H1 (cell line): Measurements from ENCODE around the gene TXLNB. TPM values are rescaled to one million over a fixed set of nuclear protein-coding genes. Genes with fewer than 3 reads are reported as not detected.

Source experiments
- CTCF ChIA-PET: fragments of 300-600 bp; sonication (Branson Sonifier 250); formaldehyde crosslinking; loops from one replicate; lab custom pipeline; 2021; ENCODE audit not compliant: partially characterized antibody; lab: Charles Lee
- POLR2A ChIA-PET: fragments of 300-600 bp; sonication (Branson Sonifier 250); formaldehyde crosslinking; loops from one replicate; lab custom pipeline; 2021; ENCODE audit warnings: inconsistent platforms; ENCODE audit not compliant: partially characterized antibody; lab: Charles Lee
- DNase-seq, 2 experiments: peaks; one replicate each; pipeline versions ENCODE4 v3.0.0 to v3.0.0-alpha.2; 2010 to 2022; ENCODE audit warnings: low spot score in 2 of 2, low read depth in 1 of 2, mixed read lengths in 1 of 2
- FAIRE-seq: peaks from 2 replicates; lab custom pipeline; 2011; peaks lifted over from hg19 to GRCh38; lab: Jason Lieb, UNC
- H2AFZ ChIP-seq: 2 replicates; pipeline ENCODE4 v1.8.1; 2012; ENCODE audit warnings: low read length, inconsistent platforms
- H2AK5ac ChIP-seq: 2 replicates; pipeline ENCODE4 v1.6.1; 2013; ENCODE audit warnings: low read depth, low read length
- H2BK120ac ChIP-seq: replicated peaks from 2 replicates; pipeline ENCODE3; 2013; ENCODE audit warnings: low read depth, low read length, inconsistent platforms
- H2BK12ac ChIP-seq: 2 replicates; pipeline ENCODE4 v1.6.1; 2013; ENCODE audit warnings: low read depth, low read length
- H2BK15ac ChIP-seq: 2 replicates; pipeline ENCODE4 v1.6.1; 2013; ENCODE audit warnings: low read length
- H2BK20ac ChIP-seq: 2 replicates; pipeline ENCODE4 v1.6.1; 2013; ENCODE audit warnings: low read length
- H2BK5ac ChIP-seq: 2 replicates; pipeline ENCODE4 v1.6.1; 2013; ENCODE audit warnings: low read depth, low read length
- H3K14ac ChIP-seq: 2 replicates; pipeline ENCODE4 v1.6.1; 2013; ENCODE audit warnings: inconsistent platforms; ENCODE audit not compliant: insufficient read length
- H3K18ac ChIP-seq: 2 replicates; pipeline ENCODE4 v1.6.1; 2013; ENCODE audit warnings: low read length; ENCODE audit errors: extremely low read depth
- H3K23ac ChIP-seq: 2 replicates; pipeline ENCODE4 v1.6.1; 2013; ENCODE audit warnings: inconsistent platforms; ENCODE audit not compliant: insufficient read length
- H3K23me2 ChIP-seq: 2 replicates; pipeline ENCODE4 v1.6.1; 2013; ENCODE audit warnings: low read depth, low read length
- H3K27ac ChIP-seq: 2 replicates; pipeline ENCODE4 v1.6.1; 2011; ENCODE audit warnings: low read depth, low read length, inconsistent platforms
- H3K27me3 ChIP-seq, 4 experiments: replicated peaks in 1 of 4; 1 replicate in 1 of 4; 2 replicates in 3 of 4; pipeline versions ENCODE4 v1.6.1 to v1.8.1; 2011 to 2013; ENCODE audit warnings: low read length in 3 of 4, mild to moderate bottlenecking in 3 of 4, inconsistent platforms in 2 of 4, mixed read lengths in 2 of 4, moderate library complexity in 1 of 4; ENCODE audit not compliant: control insufficient read depth in 3 of 4, insufficient read depth in 3 of 4; ENCODE audit errors: extremely low read depth in 1 of 4
- H3K36me3 ChIP-seq, 4 experiments: 2 replicates each; pipeline versions ENCODE4 v1.6.1 to v1.8.1; 2011 to 2013; ENCODE audit warnings: mild to moderate bottlenecking in 4 of 4, low read length in 3 of 4, moderate library complexity in 2 of 4, control low read depth in 1 of 4, inconsistent platforms in 1 of 4; ENCODE audit not compliant: insufficient read depth in 4 of 4, control insufficient read depth in 2 of 4
- H3K4ac ChIP-seq: replicated peaks from 2 replicates; pipeline ENCODE3; 2013; ENCODE audit warnings: low read length, low read depth, mixed read lengths, inconsistent platforms; ENCODE audit not compliant: insufficient read length
- H3K4me1 ChIP-seq, 4 experiments: replicated peaks in 1 of 4; 1 replicate in 1 of 4; 2 replicates in 3 of 4; pipeline versions ENCODE4 v1.6.1 to v1.8.1; 2011 to 2013; ENCODE audit warnings: low read length in 3 of 4, inconsistent platforms in 2 of 4, mixed read lengths in 1 of 4; ENCODE audit not compliant: insufficient read depth in 4 of 4, control insufficient read depth in 3 of 4
- H3K4me2 ChIP-seq, 2 experiments: 2 replicates each; pipeline versions ENCODE4 v1.6.1 to v1.8.1; 2011 to 2013; ENCODE audit warnings: low read depth in 2 of 2, low read length in 2 of 2, control low read depth in 1 of 2, inconsistent platforms in 1 of 2, mild to moderate bottlenecking in 1 of 2; ENCODE audit not compliant: insufficient read depth in 1 of 2
- H3K4me3 ChIP-seq, 4 experiments: fragments of 200-600, 300-600 bp in 1 of 4; sonication (generic), shearing (Covaris generic), sonication (Bioruptor Twin) in 1 of 4; 2 replicates each; pipeline versions ENCODE4 v1.5.1 to v1.8.1; 2011 to 2016; ENCODE audit warnings: low read length in 4 of 4, low read depth in 3 of 4, control low read depth in 2 of 4, inconsistent platforms in 2 of 4, mild to moderate bottlenecking in 2 of 4, mixed read lengths in 1 of 4, moderate library complexity in 1 of 4; ENCODE audit not compliant: insufficient read depth in 2 of 4; ENCODE audit errors: extremely low read depth in 1 of 4
- H3K56ac ChIP-seq: replicated peaks from 2 replicates; pipeline ENCODE3; 2013; ENCODE audit warnings: low read depth, mild to moderate bottlenecking, mixed read lengths, low read length, inconsistent platforms; ENCODE audit not compliant: insufficient read length
- H3K79me1 ChIP-seq: 2 replicates; pipeline ENCODE4 v1.6.1; 2013; ENCODE audit warnings: low read depth, low read length, control low read depth
- H3K79me2 ChIP-seq, 2 experiments: 2 replicates each; pipeline versions ENCODE4 v1.6.1 to v1.8.1; 2012 to 2013; ENCODE audit warnings: low read length in 2 of 2, mild to moderate bottlenecking in 2 of 2, inconsistent platforms in 1 of 2; ENCODE audit not compliant: insufficient read depth in 2 of 2, control insufficient read depth in 1 of 2
- H3K9ac ChIP-seq, 4 experiments: replicated peaks in 1 of 4; 1 replicate in 1 of 4; 2 replicates in 3 of 4; pipeline versions ENCODE4 v1.6.1 to v1.8.1; 2011 to 2013; ENCODE audit warnings: low read depth in 3 of 4, low read length in 3 of 4, control low read depth in 2 of 4, mild to moderate bottlenecking in 2 of 4, moderate library complexity in 2 of 4, inconsistent platforms in 1 of 4; ENCODE audit errors: extremely low read depth in 1 of 4
- H3K9me3 ChIP-seq, 2 experiments: 2 replicates each; pipeline versions ENCODE4 v1.6.1 to v1.8.1; 2012 to 2013; ENCODE audit warnings: mild to moderate bottlenecking in 2 of 2, moderate library complexity in 2 of 2, control low read depth in 1 of 2, inconsistent platforms in 1 of 2, low read depth in 1 of 2, low read length in 1 of 2, mixed read lengths in 1 of 2; ENCODE audit not compliant: insufficient read depth in 2 of 2
- H4K20me1 ChIP-seq, 2 experiments: replicated peaks in 1 of 2; 2 replicates each; pipeline versions ENCODE3 to v1.8.1; 2011 to 2013; ENCODE audit warnings: inconsistent platforms in 2 of 2, low read length in 2 of 2, mild to moderate bottlenecking in 1 of 2; ENCODE audit not compliant: insufficient read depth in 2 of 2, control insufficient read depth in 1 of 2
- H4K5ac ChIP-seq: 2 replicates; pipeline ENCODE4 v1.6.1; 2013; ENCODE audit warnings: low read length, low read depth, mixed read lengths, inconsistent platforms; ENCODE audit not compliant: insufficient read length
- H4K8ac ChIP-seq: 2 replicates; pipeline ENCODE4 v1.8.0; 2013; ENCODE audit warnings: mild to moderate bottlenecking, moderate library complexity, low read length, inconsistent platforms; ENCODE audit not compliant: insufficient read depth; ENCODE audit errors: extremely low read depth
- H4K91ac ChIP-seq: replicated peaks from 2 replicates; pipeline ENCODE3; 2013; ENCODE audit warnings: low read length, mixed read lengths, inconsistent platforms; ENCODE audit not compliant: insufficient read length
- KDM1A ChIP-seq: fragments of 200-600, 300-600 bp; sonication (generic); IDR thresholded peaks from 2 replicates; pipeline ENCODE4 v1.7.1; 2016; ENCODE audit warnings: mild to moderate bottlenecking, low read length, borderline replicate concordance
- TAF7 ChIP-seq: optimal IDR thresholded peaks from 2 replicates; pipeline ENCODE3; 2011; ENCODE audit warnings: low read depth, mild to moderate bottlenecking, inconsistent platforms, low read length, moderate library complexity, borderline replicate concordance
- WGBS, 2 experiments: shearing (Covaris generic) in 1 of 2; methylation state at CpG; one replicate each; pipeline versions ENCODE4 v1.1.6 to v1.1.7; 2013 to 2015; ENCODE audit warnings: low lambda C conversion rate in 2 of 2, mixed read lengths in 2 of 2, inconsistent platforms in 1 of 2, low coverage in 1 of 2, missing lambda C conversion rate in 1 of 2; ENCODE audit not compliant: insufficient replicate concordance in 2 of 2, insufficient coverage in 1 of 2, insufficient read length in 1 of 2; ENCODE audit errors: extremely low coverage in 1 of 2, missing lambda C conversion rate in 1 of 2; 5-methylcytosine and 5-hydroxymethylcytosine counted together
- polyA plus RNA-seq, 7 experiments: library from polyadenylated mRNA; depleted of rRNA in 3 of 7; stranded (reverse) in 5 of 7; unstranded in 2 of 7; fragments of >200 nt in 5 of 7; fragments of 200-250 nt in 2 of 7; gene quantifications; 1 replicate in 5 of 7; 2 replicates in 1 of 7; 4 replicates in 1 of 7; pipeline versions ENCODE4 v1.2.1 to v1.2.3, GENCODE V29; 2011 to 2013; ENCODE audit warnings: missing spikeins in 2 of 7, mixed read lengths in 2 of 7
- total RNA-seq: library from RNA; stranded (reverse); fragmentation: NEBNext Ultra II Directional; extraction: Animal tissue kit (Norgen Biotek cat#: 25700); gene quantifications from 2 replicates; pipeline ENCODE4 v1.2.1, GENCODE V29; 2021

TXLNB gene
- total and polyA plus RNA-seq, 2 of the 8 experiments (the other 6 are each of a cell fraction or from before 2014, with no cell fraction given) = 0.05 to 0.17 TPM

DNA sequence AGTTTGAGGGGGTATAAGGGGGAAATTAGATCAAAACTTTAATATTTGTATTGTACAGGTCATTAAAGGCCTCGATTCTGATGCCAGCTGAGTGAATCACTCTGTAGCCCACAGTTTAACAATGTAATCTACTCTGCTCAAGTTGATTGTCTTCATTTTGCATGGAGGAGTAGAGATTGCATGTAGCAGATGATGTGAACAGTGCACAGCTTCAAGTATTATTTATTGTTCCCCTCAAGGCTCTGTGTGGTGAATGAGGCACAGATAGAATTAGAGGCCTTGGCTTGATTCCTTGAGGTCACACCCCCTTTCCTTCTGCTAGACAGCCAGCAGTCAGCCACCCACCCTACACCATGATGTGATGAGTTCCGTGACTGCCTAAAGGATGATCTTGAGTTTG is 38.1 kb downstream of the TXLNB start:
- ChIA-PET POLR2A (no interaction called here), CTCF (interaction anchor here (0.9 to 1.8 kb wide), 3 partner anchors 14 to 111 kb away, joined by 3 to 4 read pairs (median 4); no protein-coding TSS in a partner anchor)

More for the DNA sequence above, 38.1 kb downstream of the TXLNB start:
- Histone ChIP-seq H3K9ac (no peak overlapping the region), H3K4ac (no peak overlapping the region), H3K79me1 (no peaks in the 10 kb centered on the region), H4K20me1 (no peaks in the 10 kb centered on the region), H4K5ac (no peak overlapping the region), H2AK5ac (no peak overlapping the region), H3K4me2 (no peak overlapping the region), H2BK5ac (no peak overlapping the region), H2BK20ac (no peak overlapping the region), H3K23ac (no peak overlapping the region), H2BK12ac (no peak overlapping the region), H3K79me2 (no peaks in the 10 kb centered on the region), H3K27me3 (no peaks in the 10 kb centered on the region), H3K23me2 (no peaks in the 10 kb centered on the region), H3K18ac (no peak overlapping the region), H2BK15ac (no peak overlapping the region), H4K8ac (no peak overlapping the region), H3K27ac (no peak overlapping the region), H3K9me3 (no peaks in the 10 kb centered on the region), H2BK120ac (no peak overlapping the region), H3K14ac (no peak overlapping the region), H3K56ac (no peak overlapping the region), H3K4me1 (no peaks in the 10 kb centered on the region), H3K36me3 (no peaks in the 10 kb centered on the region), H2AFZ (no peak overlapping the region), H3K4me3 (no peak overlapping the region), H4K91ac (no peak overlapping the region)
- DNase-seq (no peak), FAIRE-seq (no peak)
- WGBS, 2 experiments = 98% methylated on average over 2 of the region's 2 CpGs; no CpG with 5 or more reads in 1 of the 2 experiments
- TF ChIP-seq TAF7 (no peak), KDM1A (no peak)
